Stimulated activated naive CD4-positive, alpha-beta T cell treated with Interleukin-2 at 50 U/mL for 16 hours (primary cell): ENCODE results near the gene GIPC1.
A peak's percentile ranks its signal among the peaks of the same experiment; 100 is the strongest.
"Not testable (repeated sequence)": the region's sequence is repeated elsewhere in the genome, so short reads cannot be mapped to it uniquely, and the experiment has no call there.

Experiments
- DNase-seq: peaks from one replicate; lab custom pipeline; 2025; lab: John Stamatoyannopoulos, UW

The GIPC1 gene

DNA sequence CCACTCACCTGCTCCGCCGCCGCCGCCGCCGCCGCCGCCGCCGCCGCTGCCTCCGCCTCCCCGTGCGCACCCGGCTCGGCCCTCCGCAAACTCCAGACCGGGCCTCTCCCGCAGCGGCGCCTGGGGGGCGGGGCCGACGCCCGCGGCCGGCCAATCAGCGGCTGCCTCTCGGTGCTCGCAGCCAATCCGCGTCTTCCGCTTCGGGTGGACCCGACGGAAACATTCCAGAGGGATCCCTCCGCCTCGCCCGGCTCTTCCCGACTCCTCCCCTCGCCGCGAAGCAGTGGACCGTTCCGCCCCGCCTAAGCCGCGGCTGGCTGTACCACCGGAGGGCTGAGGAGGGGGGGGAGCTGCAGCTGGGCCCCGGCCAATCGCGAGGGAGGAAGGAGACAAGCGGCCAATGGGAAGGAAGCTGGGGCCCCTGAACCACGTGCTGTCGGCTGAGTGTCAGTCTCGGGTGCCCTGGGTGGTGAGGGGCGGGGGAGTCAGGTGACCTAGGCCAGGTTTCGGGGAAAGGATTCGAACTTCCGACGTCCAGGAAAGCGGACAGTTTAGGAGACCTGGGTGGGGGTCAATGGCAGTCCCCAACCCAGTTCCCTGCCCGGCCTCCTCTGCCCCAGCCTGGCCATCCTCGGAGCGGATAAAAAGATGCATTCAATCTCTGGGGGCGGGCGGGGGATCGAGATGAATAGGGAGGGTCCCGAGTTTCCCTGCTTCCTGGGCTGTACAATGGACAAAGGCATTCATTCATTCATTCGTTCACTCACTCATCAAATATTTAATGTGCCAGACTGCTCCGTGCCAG lies at the start of gene GIPC1:
Gene GIPC1, minus strand, starts transcription at position 99 of the 805 bp plus-strand sequence. CDS start 13,151 bp downstream, outside the sequence.
- DNase-seq, result peak; percentile 75

DNA sequence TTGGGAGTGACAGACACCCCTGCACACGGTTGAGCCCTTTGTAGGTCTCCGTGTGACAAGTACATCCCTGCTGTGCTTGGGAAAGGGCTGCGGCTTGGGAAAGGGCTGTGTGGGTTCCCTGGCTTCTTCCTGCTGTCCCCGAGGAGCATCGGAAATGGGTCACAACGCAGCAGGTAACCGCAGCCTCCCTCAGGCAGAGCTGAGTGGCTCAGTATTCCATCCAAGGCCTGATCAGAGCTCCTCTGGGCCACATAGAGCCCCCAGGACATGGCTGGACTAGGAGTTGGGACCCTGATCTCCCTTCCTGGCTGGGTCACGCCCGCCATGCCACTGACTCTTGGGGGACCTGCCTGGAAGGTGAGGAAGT lies 49.8 kb upstream of the GIPC1 start:
- DNase-seq, result no peak

- no peak for DNase-seq
These were observed 49.2 kb upstream of the GIPC1 start for GRCh38 chr19:14544977-14545715.

GRCh38 chr19:14544047-14544446 lies 48.1 kb upstream of the GIPC1 start:
- DNase-seq, result no peak

DNA sequence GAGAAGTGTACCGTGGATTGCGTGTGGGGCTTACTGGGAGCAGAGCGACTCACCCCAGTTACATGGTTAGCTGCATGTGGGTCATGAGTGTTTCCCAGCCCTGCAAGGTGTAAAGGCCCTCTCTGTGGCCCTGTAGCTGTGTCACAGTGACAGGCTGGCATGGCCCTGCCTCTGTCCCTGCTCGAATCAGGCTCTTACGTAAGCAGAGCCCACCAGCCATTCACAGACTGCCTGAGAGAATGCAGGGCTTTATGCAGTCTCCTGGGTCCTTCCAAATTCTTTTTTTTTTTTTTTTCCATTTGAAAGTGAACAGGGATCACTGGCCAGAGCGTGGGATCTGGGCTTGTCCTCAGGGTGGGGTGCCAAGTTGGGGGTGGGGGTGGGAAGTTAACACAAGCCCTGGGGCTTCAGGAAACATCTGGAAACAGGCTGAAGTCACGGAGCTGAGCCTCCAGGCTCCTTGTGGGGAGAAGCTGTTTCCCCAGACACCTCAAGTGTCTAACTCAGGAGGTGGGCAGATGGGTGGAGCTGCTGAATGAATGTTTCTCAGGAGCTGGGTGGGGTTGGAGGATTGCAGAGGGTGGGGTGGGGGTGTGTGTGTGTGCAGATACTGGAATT lies 46.9 kb upstream of the GIPC1 start:
- DNase-seq, result no peak

DNA sequence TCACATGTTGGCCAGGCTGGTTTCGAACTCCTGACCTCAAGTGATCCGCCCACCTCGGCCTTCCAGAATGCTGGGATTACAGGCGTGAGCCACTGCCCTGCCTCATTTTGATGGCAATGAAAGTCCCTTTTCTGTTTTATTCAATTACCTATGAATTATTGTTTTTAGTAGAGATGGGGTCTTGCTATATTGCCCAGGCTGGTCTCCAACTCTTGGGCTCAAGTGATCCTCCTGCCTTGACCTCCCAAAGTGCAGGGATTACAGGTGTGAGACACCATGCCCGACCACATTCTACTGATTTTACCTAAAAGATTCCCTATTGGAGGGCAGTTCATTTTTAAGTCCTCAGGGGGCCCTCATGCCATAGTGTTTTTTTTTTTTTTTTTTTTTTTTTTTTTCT lies 46.1 kb upstream of the GIPC1 start:
- DNase-seq, result not testable (repeated sequence)

DNA sequence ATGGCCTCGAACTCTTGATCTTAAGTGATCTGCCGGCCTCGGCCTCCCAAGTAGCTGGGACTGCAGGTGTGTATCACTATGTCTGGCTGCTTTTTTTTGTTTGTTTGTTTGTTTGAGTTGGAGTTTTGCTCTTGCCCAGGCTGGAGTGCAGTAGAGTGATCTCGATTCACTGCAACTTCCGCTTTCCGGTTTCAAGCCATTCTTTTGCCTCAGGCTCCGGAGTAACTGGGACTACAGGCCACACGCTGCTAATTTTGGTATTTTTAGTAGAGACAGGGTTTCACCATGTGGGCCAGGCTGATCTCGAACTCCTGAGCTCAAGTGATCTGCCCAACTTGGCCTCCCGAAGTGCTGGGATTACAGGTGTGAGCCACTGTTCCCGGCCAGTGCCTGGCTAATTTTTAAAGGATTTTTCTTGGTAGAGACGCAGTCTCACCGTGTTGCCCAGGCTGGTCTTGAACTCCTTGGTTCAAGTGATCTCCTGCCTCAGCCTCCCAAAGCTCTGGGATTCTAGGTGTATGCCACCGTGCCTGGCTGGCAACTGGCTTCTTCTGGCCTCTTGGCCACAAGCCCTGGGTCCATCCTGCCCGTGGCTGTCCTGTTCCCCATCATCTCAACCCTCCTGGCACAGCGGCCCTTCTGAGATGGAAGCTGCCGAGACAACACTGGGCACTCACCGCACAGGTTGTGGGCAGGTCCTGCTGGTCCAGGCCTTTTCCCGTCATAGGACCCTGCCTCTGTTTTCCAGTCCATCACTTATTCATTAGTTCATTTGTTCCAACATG lies 45.0 kb upstream of the GIPC1 start:
- no peak for DNase-seq

GRCh38 chr19:14536926-14537692 lies 41.2 kb upstream of the GIPC1 start:
- no peak for DNase-seq

- no peak for DNase-seq
These were observed 37.5 kb upstream of the GIPC1 start for GRCh38 chr19:14533450-14533849.

- DNase-seq, result no peak
These were observed 34.6 kb upstream of the GIPC1 start for GRCh38 chr19:14530506-14530905.

DNA sequence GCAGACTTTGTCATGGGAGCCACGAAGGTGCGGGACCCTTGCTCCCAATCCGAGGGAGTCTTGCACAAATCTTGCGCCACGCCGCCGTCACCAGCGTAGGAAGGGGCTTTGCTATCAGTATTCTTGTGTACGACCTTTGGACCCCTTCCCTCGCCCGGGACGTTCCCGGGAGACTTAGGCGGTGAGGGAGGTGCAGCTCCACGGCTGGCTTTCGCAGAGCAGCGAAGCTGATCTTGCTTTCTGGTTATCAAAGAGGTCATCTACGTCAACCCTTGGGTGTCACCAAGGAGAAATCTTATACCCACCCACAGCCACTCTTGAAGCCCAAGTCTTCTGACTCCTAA lies 34.0 kb upstream of the GIPC1 start:
- no peak for DNase-seq

- peak; percentile 100 for DNase-seq
These were observed 33.5 kb upstream of the GIPC1 start, which contains the start of gene TECR for GRCh38 chr19:14529254-14530004. Gene TECR (plus strand): TSS chr19:14529594. CDS start chr19:14529697, 103 bp downstream.

DNA sequence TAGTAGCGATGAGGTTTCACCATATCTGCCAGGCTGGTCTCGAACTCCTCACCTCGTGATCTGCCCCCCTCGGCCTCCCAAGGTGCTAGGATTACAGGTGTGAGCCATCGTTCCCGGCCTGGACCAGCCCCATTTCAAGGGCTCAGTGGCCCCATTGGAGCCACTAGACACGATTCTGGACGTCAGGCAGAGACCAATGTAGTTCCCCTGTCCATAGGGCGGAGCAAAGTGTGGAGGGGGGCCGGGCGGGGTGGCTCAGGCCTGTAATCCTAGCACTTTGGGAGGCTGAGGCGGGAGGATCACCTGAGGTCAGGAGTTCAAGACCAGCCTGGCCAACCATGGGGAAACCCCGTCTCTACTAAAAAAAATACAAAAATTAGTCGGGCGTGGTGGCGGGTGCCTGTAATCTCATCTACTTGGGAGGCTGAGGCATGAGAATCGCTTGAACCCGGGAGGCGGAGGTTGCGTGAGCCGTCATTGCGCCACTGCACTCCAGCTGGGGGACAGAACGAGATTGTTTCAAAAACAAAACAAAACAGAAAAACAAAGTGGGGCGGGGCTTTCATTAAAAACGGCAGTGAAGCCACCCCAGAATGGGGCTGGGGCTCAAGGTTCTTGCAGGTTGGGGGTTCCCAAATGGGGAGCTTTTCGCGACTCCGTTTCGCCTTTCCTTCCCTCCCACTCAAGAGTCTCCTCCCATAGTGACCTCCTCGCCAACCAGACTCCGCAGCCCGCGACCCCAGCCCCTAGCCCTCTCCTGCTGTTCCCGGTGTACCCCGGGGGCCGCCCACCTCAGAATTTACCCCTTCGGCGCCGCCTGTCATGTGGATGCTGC lies 32.7 kb upstream of the GIPC1 start:
- DNase-seq, result no peak

DNA sequence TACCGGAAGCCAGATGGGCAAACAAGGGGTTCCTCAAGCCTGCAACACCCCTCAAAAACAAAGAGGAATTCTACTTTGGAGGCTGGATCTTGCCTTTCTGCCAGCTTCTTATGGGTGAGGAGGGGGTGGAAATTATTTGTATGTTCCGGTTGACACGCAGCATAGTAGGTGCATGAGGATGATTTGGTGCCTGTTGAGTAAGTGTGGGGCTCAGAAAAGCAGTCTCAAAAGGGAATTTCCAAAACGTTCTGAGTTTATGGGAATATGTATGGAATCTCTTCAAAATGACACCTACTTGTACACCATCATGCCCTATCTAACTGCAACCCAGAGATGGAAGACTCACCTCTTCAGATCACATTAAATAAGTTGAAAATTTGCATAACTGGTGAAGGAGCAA lies 30.5 kb upstream of the GIPC1 start:
- DNase-seq, result no peak

DNA sequence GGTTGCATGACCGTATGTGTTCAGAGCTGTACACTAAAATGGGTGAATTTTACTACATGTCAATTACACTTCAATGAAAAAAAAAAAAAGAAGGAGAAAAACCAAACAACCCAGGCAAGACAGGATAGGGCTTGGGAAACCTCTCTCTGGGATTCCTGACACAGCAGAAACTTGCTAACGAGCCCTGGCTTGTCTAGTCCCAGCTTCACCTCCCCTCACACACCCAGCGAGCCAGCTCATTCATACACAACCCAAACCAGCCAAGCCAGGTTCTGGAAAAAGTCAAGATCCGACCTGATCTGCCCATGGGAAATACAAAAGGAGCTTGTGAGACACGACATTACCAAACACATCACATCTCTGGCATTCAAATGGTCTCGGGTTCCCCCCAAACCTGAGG lies 29.8 kb upstream of the GIPC1 start:
- DNase-seq, result no peak

DNA sequence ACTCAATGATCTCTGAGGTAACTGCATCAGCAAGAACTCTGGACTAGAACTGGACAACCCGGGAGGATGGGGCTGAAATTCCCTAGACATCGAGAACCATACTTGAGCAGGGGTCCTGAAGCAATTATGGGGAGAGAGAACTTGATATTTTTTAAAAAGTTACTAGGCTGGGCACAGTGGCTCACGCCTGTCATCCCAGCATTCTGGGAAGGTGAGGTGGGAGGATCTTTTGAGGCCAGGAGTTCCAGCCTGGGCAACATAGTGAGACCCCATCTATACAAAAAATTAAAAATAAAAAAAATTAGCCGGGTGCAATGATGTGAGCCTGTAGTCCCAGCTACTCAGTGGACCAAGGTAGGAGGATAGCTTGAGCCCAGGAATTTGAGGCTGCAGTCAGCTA lies 24.6 kb upstream of the GIPC1 start:
- DNase-seq, result no peak

DNA sequence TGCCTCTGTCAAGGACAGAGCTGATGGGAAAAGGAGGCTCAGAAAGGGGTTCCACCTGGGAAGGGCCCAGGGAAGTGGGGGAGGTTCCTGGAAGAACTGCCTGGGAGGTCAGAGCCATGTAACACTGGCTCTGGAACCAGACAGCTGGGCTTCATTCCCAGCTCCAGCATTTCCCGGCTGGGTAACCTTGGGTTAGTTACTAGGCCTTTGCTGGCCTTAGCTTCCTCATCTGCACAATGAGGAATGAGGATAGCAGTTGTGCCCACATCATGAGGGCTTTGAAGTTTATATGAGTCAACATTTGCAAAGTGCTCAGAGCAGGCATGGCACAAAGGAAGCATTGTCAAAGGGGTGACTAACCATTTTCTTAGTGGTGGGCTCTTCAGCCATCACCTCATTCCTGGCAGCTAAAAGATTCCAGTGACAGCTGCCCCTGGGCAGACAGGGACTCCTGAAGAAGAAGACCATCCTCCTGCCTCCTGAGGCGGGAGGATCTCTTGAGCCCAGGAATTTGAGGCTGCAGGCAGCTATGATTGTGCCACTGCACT lies 24.0 kb upstream of the GIPC1 start:
- no peak for DNase-seq

GRCh38 chr19:14519245-14519859 lies 23.4 kb upstream of the GIPC1 start:
- DNase-seq, result no peak
